ENCODE measurements around the gene ARFRP1.

The ARFRP1 gene

GRCh38 chr20:63743210-63743970, 35.6 kb upstream of the ARFRP1 start:
- DNase-seq (ENCODE audit: low spot score) = no peak

DNA sequence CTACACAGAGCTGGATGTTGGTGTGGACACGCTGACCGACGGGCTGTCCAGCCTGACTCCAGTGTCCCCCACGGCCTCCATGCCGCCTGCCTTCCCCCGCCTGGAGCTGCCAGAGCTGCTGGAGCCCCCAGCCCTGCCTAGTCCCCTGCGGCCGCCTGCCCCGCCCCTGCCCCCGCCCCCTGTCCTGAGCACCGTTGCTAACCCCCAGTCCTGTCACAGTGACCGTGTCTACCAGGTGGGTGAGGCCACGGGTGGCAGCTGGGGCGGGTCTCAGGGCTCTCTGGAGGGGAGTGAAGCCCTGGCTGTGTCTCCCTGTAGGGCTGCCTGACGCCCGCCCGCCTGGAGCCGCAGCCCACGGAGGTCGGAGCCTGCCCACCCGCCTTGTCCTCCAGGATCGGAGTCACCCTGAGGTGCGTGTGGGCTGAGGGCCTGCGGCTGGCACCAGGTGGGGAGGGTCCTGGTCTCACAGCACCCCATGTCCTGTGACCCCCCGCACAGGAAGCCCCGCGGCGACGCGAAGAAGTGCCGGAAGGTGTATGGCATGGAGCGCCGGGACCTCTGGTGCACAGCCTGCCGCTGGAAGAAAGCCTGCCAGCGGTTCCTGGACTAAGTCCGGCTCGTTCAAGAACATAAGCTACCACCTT, 34.7 kb upstream of the ARFRP1 start:
- no peak for DNase-seq (ENCODE audit: low spot score)

GRCh38 chr20:63741676-63742380, 34.1 kb upstream of the ARFRP1 start:
- no peak for DNase-seq (ENCODE audit: low spot score)

DNA sequence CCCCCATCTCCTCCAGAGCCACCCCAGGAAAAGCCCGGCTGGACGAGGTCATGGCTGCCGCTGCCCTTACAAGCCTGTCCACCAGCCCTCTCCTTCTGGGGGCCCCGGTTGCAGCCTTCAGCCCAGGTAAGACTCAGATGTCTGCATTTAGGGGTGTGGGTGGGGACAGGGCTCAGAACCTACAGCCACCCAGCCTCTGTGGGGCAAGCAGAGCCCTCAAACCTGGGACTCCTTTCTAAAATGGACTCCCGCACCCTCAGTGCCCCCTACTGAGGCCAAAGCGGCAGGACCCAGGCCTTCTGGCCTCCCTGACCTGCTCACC, 33.5 kb upstream of the ARFRP1 start:
- no peak for DNase-seq (ENCODE audit: low spot score)

DNA sequence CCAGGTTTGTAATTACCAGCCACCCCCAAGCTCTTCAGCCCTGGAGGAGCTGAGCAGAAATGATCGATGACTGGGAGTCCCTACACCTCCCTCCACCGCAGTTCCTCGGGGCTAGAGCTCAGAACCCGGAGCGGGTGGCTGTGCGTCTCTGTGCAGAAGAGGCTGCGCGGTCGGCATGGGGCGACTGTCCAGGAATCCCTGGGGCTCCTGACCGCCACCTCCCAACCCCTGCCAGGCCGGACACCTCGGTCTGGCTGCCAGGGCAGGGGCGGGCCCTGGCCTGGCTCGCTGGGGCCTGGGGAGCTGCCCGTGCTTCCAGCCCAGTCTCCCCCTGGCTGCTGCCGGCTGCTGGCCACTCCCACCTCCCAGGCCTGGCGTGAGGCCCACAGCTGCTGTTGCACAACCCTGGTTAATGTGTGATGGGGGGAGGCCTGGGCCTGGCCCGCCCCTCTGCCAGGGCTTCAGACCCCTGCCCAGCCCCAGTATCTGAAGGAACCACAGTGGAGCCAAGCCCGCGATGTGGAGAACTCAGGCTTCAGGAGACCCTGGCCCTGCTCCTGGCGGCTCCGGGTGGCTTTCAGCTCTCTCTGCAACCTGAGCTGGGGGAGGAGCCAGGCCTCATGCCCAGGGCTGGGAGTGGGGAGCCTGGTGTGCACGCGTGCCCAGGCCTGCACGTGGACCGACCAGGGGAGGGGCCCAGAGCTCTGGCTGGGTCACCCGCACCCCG, 33.0 kb upstream of the ARFRP1 start:
- DNase-seq (ENCODE audit: low spot score) = peak; percentile 70

GRCh38 chr20:63740070-63740626, 32.4 kb upstream of the ARFRP1 start:
- DNase-seq (ENCODE audit: low spot score) = no peak

GRCh38 chr20:63739130-63740069, 31.6 kb upstream of the ARFRP1 start, which contains the start of gene SLC2A4RG:
SLC2A4RG (plus strand) TSS chr20:63739776; CDS start chr20:63739913, 137 bp downstream.
- peak; percentile 70 for DNase-seq (ENCODE audit: low spot score)

DNA sequence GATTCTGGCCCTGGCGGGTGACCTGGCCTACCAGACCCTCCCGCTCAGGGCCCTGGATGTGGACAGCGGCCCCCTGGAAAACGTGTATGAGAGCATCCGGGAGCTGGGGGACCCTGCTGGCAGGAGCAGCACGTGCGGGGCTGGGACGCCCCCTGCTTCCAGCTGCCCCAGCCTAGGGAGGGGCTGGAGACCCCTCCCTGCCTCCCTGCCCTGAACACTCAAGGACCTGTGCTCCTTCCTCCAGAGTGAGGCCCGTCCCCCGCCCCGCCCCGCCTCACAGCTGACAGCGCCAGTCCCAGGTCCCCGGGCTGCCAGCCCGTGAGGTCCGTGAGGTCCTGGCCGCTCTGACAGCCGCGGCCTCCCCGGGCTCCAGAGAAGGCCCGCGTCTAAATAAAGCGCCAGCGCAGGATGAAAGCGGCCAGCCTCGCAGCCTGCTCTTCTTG, 30.9 kb upstream of the ARFRP1 start:
- DNase-seq (ENCODE audit: low spot score) = peak; percentile 65

DNA sequence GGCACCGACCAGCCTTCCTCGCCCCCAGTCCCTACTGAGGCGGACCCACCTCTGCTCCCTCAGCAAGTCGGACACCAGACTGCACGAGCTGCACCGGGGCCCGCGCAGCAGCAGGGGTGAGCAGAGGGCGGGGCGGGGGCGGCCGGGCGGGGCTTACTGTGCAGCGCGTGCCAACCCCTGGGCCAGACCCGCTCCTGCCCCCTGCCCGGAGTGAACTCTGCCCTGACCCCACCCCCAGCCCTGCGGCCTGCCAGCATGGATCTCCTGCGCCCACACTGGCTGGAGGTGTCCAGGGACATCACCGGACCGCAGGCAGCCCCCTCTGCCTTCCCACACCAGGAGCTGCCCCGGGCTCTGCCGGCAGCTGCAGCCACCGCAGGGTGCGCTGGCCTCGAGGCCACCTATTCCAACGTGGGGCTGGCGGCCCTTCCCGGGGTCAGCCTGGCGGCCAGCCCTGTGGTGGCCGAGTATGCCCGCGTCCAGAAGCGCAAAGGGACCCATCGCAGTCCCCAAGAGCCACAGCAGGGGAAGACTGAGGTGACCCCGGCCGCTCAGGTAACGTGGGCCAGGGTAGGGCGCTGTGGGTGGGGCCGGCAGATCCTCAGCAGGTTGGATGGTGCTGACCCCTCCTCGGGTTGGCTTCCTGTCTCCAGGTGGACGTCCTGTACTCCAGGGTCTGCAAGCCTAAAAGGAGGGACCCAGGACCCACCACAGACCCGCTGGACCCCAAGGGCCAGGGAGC, 30.3 kb upstream of the ARFRP1 start:
- no peak for DNase-seq (ENCODE audit: low spot score)

DNA sequence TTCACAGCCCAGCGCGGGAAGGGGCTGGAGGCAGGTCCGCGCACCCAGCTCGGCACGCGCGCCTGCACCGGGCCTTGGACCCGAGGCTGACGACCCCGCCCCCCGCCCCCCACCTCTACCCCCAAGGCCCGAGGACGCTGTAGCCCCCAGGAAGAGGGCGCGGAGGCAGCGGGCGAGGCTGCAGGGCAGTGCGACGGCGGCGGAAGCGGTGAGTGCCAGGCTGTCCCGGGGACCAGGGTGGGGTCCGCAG, 29.8 kb upstream of the ARFRP1 start:
- DNase-seq (ENCODE audit: low spot score) = no peak

DNA sequence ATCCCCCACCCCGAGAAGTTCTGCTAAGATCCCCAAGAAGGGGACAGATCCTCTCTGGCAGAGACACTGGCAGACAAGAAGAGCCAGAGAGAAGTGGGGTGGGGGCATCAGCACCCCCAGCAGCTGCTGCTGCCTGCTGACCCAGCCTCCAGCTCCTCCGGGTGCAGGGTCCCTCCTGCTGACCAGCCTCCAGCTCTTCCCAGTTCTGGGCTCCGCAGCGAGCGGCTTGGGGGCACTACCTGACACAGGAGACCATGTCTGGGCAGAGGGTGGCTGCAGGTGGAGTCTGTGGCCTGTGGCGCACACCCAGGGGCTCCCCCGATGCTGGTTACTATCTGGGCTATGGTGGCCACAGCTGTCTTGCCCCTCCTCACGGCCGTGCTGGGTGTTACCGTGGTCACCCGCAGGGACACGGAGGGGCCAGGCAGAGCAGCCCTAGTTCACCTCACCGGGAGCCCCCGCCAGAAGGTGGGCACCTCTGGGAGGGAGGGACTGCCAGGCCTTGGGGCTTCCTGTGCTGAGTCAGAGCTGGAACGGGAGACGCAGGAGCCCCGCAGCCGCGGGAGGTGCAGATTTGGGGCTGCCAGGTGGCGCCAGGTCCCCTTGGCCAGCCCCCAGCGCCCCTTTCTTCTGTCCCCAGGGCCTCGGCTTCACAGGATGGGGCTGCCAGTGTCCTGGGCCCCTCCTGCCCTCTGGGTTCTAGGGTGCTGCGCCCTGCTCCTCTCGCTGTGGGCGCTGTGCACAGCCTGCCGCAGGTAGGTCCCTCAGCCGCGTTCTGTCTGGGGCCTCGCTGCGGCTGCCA, 29.3 kb upstream of the ARFRP1 start:
- no peak for DNase-seq (ENCODE audit: low spot score)

DNA sequence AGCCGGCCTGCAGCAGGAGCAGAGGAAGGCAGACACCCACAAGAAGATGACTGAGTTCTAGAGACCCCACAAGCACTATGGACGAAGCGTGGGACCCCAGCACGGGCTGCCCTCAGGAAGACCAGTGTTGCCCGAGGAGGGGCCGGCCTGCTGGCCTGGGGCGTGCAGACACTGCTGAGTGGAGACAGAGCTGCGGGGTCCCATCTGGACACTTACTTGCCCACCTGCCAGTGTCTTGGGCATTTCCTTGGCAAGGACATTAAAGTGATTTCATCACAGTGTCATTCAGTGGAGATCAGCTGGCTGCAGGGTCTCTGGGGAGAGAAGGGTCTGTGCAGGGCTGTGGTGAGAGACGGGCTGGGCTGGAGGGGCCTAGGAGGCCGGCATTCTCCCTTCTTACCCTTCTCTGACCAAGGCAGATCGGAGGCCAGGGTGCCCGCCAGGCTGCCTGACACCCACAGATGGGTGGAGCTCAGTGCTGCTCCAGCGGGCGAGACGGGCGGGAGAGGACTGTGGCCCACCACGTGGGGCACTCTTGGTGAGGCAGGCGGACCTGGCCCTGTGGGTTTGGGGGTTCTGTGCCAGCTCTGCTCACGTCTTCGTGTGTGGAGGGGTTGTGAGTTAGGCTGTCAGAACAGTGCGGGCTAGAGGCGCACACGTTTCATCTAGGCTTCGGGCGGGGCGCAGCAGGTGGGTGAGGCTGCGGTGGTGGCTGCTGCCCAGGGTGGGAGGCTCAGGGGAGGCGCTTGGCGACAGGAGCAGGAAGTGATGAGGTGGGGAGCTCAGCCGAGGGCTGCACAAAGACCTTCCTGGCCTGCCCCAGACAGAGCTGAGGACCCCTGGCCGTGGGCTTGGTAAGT, 28.3 kb upstream of the ARFRP1 start, which contains the start of gene LIME1:
TSS of gene LIME1 (plus strand) at position 806 of the 860 bp plus-strand sequence. CDS start 886 bp downstream, outside the sequence.
- no peak for DNase-seq (ENCODE audit: low spot score)

- no peak for DNase-seq (ENCODE audit: low spot score)
Measured at GRCh38 chr20:63734946-63735858, 27.4 kb upstream of the ARFRP1 start.

GRCh38 chr20:63734111-63734945, 26.6 kb upstream of the ARFRP1 start:
- no peak for DNase-seq (ENCODE audit: low spot score)

DNA sequence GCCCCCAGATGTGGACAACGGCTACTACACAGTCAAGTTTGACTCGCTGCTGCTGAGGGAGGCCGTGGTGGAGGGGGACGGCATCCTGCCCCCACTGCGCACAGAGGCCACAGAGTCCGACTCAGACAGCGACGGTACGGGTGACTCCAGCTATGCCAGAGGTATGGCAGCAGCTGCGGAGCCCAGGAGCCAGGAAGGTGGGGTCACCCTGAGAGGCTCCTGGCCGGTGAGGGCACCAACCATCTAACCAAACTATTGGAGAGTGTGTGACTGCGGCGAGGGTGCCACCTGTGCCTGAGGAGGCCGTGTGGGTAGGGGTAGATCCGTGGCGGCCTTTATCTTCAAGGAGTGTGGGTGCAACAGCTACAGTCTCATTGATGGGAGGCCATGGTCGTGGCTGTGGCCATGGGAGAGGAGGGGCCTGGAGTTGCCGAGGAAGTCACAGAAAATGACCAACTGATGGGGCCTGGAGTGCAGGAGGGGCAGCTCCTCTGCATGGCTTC, 25.9 kb upstream of the ARFRP1 start:
- no peak for DNase-seq (ENCODE audit: low spot score)

GRCh38 chr20:63733117-63733516, 25.3 kb upstream of the ARFRP1 start:
- no peak for DNase-seq (ENCODE audit: low spot score)

Measured in cerebellar cortex (tissue), 1 donor.